ENCODE results near the gene KRT37. TPM values are rescaled to one million over a fixed set of nuclear protein-coding genes. Genes with fewer than 3 reads are reported as not detected.
A peak's percentile ranks its signal among the peaks of the same experiment; 100 is the strongest.

Gene KRT37
- total RNA-seq, 1 donor from 2014 or later: not detected

- Histone ChIP-seq H3K9me3 (no peaks in the 10 kb centered on the region), H3K27ac (no peak overlapping the region), H3K36me3 (no peaks in the 10 kb centered on the region), H3K27me3 (no peaks in the 10 kb centered on the region), H3K4me1 (peaks cover 36% of the 10 kb centered on the region), H3K4me3 (no peak overlapping the region)
- intact Hi-C loops (cut with DNase I): no loop called here
- TF ChIP-seq POLR2A (IDR thresholded peaks at IDR 0.05) (no peak), POLR2AphosphoS5 (IDR thresholded peaks at IDR 0.05; ENCODE audit: insufficient read depth in 1 of 2, low read depth in 1 of 2) (no peak), CTCF (IDR thresholded peaks at IDR 0.05) (no peak)
- DNase-seq (ENCODE audit: extremely low spot score in 2 of 2): no peak
Observed at GRCh38 chr17:41455236-41455635, 30.9 kb upstream of the KRT37 start.

GRCh38 chr17:41453066-41453465 lies 28.7 kb upstream of the KRT37 start:
- Histone ChIP-seq H3K27me3 (no peaks in the 10 kb centered on the region), H3K4me3 (no peak overlapping the region), H3K4me1 (peaks cover 43% of the 10 kb centered on the region), H3K9me3 (no peaks in the 10 kb centered on the region), H3K36me3 (no peaks in the 10 kb centered on the region), H3K27ac (no peak overlapping the region)
- DNase-seq (ENCODE audit: extremely low spot score in 2 of 2): no peak
- intact Hi-C loops (cut with DNase I): no loop called here
- TF ChIP-seq POLR2AphosphoS5 (IDR thresholded peaks at IDR 0.05; ENCODE audit: insufficient read depth in 1 of 2, low read depth in 1 of 2) (no peak), CTCF (IDR thresholded peaks at IDR 0.05) (no peak)

GRCh38 chr17:41452281-41452680 lies 27.9 kb upstream of the KRT37 start:
- Histone ChIP-seq H3K4me1 (peaks cover 36% of the 10 kb centered on the region), H3K36me3 (no peaks in the 10 kb centered on the region), H3K27me3 (no peaks in the 10 kb centered on the region), H3K4me3 (no peak overlapping the region), H3K9me3 (no peaks in the 10 kb centered on the region), H3K27ac (no peak overlapping the region)
- intact Hi-C loops (cut with DNase I): no loop called here
- peak in 1 of 2 donors; percentile 40 for DNase-seq (ENCODE audit: extremely low spot score in 2 of 2)
- TF ChIP-seq CTCF (IDR thresholded peaks at IDR 0.05): no peak
- no peak for TF ChIP-seq POLR2A (IDR thresholded peaks at IDR 0.05)
- TF ChIP-seq POLR2AphosphoS5 (IDR thresholded peaks at IDR 0.05; ENCODE audit: insufficient read depth in 1 of 2, low read depth in 1 of 2): no peak

- TF ChIP-seq CTCF (IDR thresholded peaks at IDR 0.05) (no peak), POLR2AphosphoS5 (IDR thresholded peaks at IDR 0.05; ENCODE audit: insufficient read depth in 1 of 2, low read depth in 1 of 2) (no peak), POLR2A (IDR thresholded peaks at IDR 0.05) (no peak)
- DNase-seq (ENCODE audit: extremely low spot score in 2 of 2): no peak
- no peaks in the 10 kb centered on the region for H3K36me3 ChIP-seq
- H3K4me3 ChIP-seq: no peak overlapping the region
- H3K9me3 ChIP-seq: no peaks in the 10 kb centered on the region
- no peak overlapping the region for H3K27ac ChIP-seq
- intact Hi-C loops (cut with DNase I): no loop called here
- H3K27me3 ChIP-seq: no peaks in the 10 kb centered on the region
- H3K4me1 ChIP-seq: peaks cover 26% of the 10 kb centered on the region
Observed at GRCh38 chr17:41451154-41451728, 26.9 kb upstream of the KRT37 start.

GRCh38 chr17:41449008-41449407 lies 24.6 kb upstream of the KRT37 start:
- Histone ChIP-seq H3K27me3 (no peaks in the 10 kb centered on the region), H3K4me1 (peaks cover 10% of the 10 kb centered on the region), H3K4me3 (no peak overlapping the region), H3K36me3 (no peaks in the 10 kb centered on the region), H3K27ac (peak overlapping the region; percentile 13), H3K9me3 (no peaks in the 10 kb centered on the region)
- intact Hi-C loops (cut with DNase I): no loop called here
- DNase-seq (ENCODE audit: extremely low spot score in 2 of 2): peak in 1 of 2 donors; percentile 74
- TF ChIP-seq POLR2A (IDR thresholded peaks at IDR 0.05) (no peak), CTCF (IDR thresholded peaks at IDR 0.05) (no peak), POLR2AphosphoS5 (IDR thresholded peaks at IDR 0.05; ENCODE audit: insufficient read depth in 1 of 2, low read depth in 1 of 2) (no peak)
